ENCODE results near the gene DAPK2.

Gene DAPK2

GRCh38 chr15:63888146-63888545 is 158.1 kb downstream of the DAPK2 start:
- TF ChIP-seq MYC (IDR thresholded peaks at IDR 0.05; ENCODE audit: low read depth, low read length) (no peak), MAX (IDR thresholded peaks at IDR 0.05; ENCODE audit: low read depth, low read length) (no peak), POLR2A (IDR thresholded peaks at IDR 0.05; ENCODE audit: extremely low read depth, insufficient read length) (no peak), CTCF (IDR thresholded peaks at IDR 0.05; ENCODE audit: low read depth, low read length) (no peak)

GRCh38 chr15:63887630-63888029 is 158.7 kb downstream of the DAPK2 start:
- peak; percentile 62 for DNase-seq (ENCODE audit: low read depth)

More at GRCh38 chr15:63888146-63888545, 158.1 kb downstream of the DAPK2 start:
- no peak overlapping the region for H3K4me3 ChIP-seq (ENCODE audit: low read depth, low read length)
- DNase-seq (ENCODE audit: low read depth) = no peak

GRCh38 chr15:63884953-63885352 is 161.3 kb downstream of the DAPK2 start:
- DNase-seq (ENCODE audit: low read depth) = no peak
- no peak for TF ChIP-seq MYC (IDR thresholded peaks at IDR 0.05; ENCODE audit: low read depth, low read length)
- TF ChIP-seq MAX (IDR thresholded peaks at IDR 0.05; ENCODE audit: low read depth, low read length) = no peak
- TF ChIP-seq POLR2A (IDR thresholded peaks at IDR 0.05; ENCODE audit: extremely low read depth, insufficient read length) = no peak
- TF ChIP-seq CTCF (IDR thresholded peaks at IDR 0.05; ENCODE audit: low read depth, low read length) = no peak
- no peak overlapping the region for H3K4me3 ChIP-seq (ENCODE audit: low read depth, low read length)

More at GRCh38 chr15:63887630-63888029, 158.7 kb downstream of the DAPK2 start:
- TF ChIP-seq CTCF (IDR thresholded peaks at IDR 0.05; ENCODE audit: low read depth, low read length) (no peak), MYC (IDR thresholded peaks at IDR 0.05; ENCODE audit: low read depth, low read length) (peak; percentile 14; the same call in 1 of the 2 replicates)
- no peak overlapping the region for H3K4me3 ChIP-seq (ENCODE audit: low read depth, low read length)

- no peak for TF ChIP-seq CTCF (IDR thresholded peaks at IDR 0.05; ENCODE audit: low read depth, low read length)
- TF ChIP-seq MYC (IDR thresholded peaks at IDR 0.05; ENCODE audit: low read depth, low read length) = no peak
- no peak for TF ChIP-seq MAX (IDR thresholded peaks at IDR 0.05; ENCODE audit: low read depth, low read length)
- TF ChIP-seq POLR2A (IDR thresholded peaks at IDR 0.05; ENCODE audit: extremely low read depth, insufficient read length) = no peak
- H3K4me3 ChIP-seq (ENCODE audit: low read depth, low read length) = no peak overlapping the region
- no peak for DNase-seq (ENCODE audit: low read depth)
These were observed 164.9 kb downstream of the DAPK2 start for GRCh38 chr15:63881431-63881830.

GRCh38 chr15:63880744-63881143 is 165.5 kb downstream of the DAPK2 start:
- TF ChIP-seq CTCF (IDR thresholded peaks at IDR 0.05; ENCODE audit: low read depth, low read length) (no peak), MYC (IDR thresholded peaks at IDR 0.05; ENCODE audit: low read depth, low read length) (no peak), POLR2A (IDR thresholded peaks at IDR 0.05; ENCODE audit: extremely low read depth, insufficient read length) (no peak), MAX (IDR thresholded peaks at IDR 0.05; ENCODE audit: low read depth, low read length) (no peak)
- no peak overlapping the region for H3K4me3 ChIP-seq (ENCODE audit: low read depth, low read length)
- no peak for DNase-seq (ENCODE audit: low read depth)

GRCh38 chr15:63879995-63880394 is 166.3 kb downstream of the DAPK2 start:
- DNase-seq (ENCODE audit: low read depth) = no peak
- no peak overlapping the region for H3K4me3 ChIP-seq (ENCODE audit: low read depth, low read length)
- TF ChIP-seq MYC (IDR thresholded peaks at IDR 0.05; ENCODE audit: low read depth, low read length) (no peak), MAX (IDR thresholded peaks at IDR 0.05; ENCODE audit: low read depth, low read length) (no peak), CTCF (IDR thresholded peaks at IDR 0.05; ENCODE audit: low read depth, low read length) (no peak), POLR2A (IDR thresholded peaks at IDR 0.05; ENCODE audit: extremely low read depth, insufficient read length) (no peak)
